Uterus (tissue), 4 donors: Measurements from ENCODE around the gene AUH. TPM values are rescaled to one million over a fixed set of nuclear protein-coding genes. Genes with fewer than 3 reads are reported as not detected.
A peak's percentile ranks its signal among the peaks of the same experiment; 100 is the strongest.

ENCODE experiments used
- DNase-seq, 2 donors: peaks; one replicate each; pipeline ENCODE4 v3.0.0-alpha.2; 2019 to 2020
- H3K27ac ChIP-seq, 2 donors: fragments of 200-600 bp; sonication (generic); 1 replicate in 1 of 2; 2 replicates in 1 of 2; pipeline ENCODE4 v1.5.1; 2016 to 2018
- H3K27me3 ChIP-seq, 2 donors: fragments of 200-600 bp; sonication (generic); one replicate each; pipeline ENCODE4 v1.5.1; 2018 to 2019; ENCODE audit warnings: control low read depth in 1 of 2
- H3K36me3 ChIP-seq, 2 donors: fragments of 200-600 bp; sonication (generic); one replicate each; pipeline ENCODE4 v1.5.1; 2019; ENCODE audit warnings: control low read depth in 1 of 2
- H3K4me1 ChIP-seq, 2 donors: fragments of 200-600 bp; sonication (generic); one replicate each; pipeline ENCODE4 v1.5.1; 2018 to 2019; ENCODE audit warnings: control low read depth in 1 of 2
- H3K4me3 ChIP-seq, 2 donors: fragments of 200-600 bp; sonication (generic); 1 replicate in 1 of 2; 2 replicates in 1 of 2; pipeline ENCODE4 v1.5.1; 2018 to 2019; ENCODE audit warnings: mild to moderate bottlenecking in 1 of 2
- H3K9me3 ChIP-seq, 2 donors: fragments of 200-600 bp; sonication (generic); one replicate each; pipeline ENCODE4 v1.5.1; 2019; ENCODE audit warnings: control low read depth in 1 of 2
- CTCF ChIP-seq, 4 experiments: fragments of 200-600 bp in 2 of 4; fragments of 450-650 bp in 2 of 4; sonication (generic) in 2 of 4; IDR thresholded peaks; one replicate each; pipeline ENCODE4 v1.5.1; 2016 to 2019; ENCODE audit warnings: antibody characterized with exemption in 4 of 4, mild to moderate bottlenecking in 2 of 4, moderate library complexity in 1 of 4
- POLR2A ChIP-seq, 2 donors: fragments of 450-650 bp; IDR thresholded peaks; one replicate each; pipeline ENCODE4 v1.6.1; 2016; ENCODE audit warnings: antibody characterized with exemption in 2 of 2, mild to moderate bottlenecking in 1 of 2, moderate library complexity in 1 of 2
- intact Hi-C: fragments of 100-400 bp; cut with DNase I; formaldehyde crosslinking; loops from one replicate; pipeline ENCODE4 v1.15.1; 2023; ENCODE audit warnings: low total_unique reads
- total RNA-seq, 4 donors: library from RNA; depleted of rRNA in 3 of 4; stranded (reverse); fragments of >200 nt in 3 of 4; gene quantifications; one replicate each; pipeline versions ENCODE4 v1.1.0 to v1.2.4, GENCODE V29; 2014 to 2023
- donor health status: DM: yes; HTN: yes; CAD: no.

The AUH gene
- total RNA-seq, 4 donors from 2014 or later = 4.4 to 36.7 (median 23.7) TPM

- Histone ChIP-seq H3K4me1 (no peaks in the 10 kb centered on the region), H3K27ac (no peak overlapping the region), H3K4me3 (no peak overlapping the region), H3K36me3 (no peaks in the 10 kb centered on the region), H3K27me3 (no peaks in the 10 kb centered on the region), H3K9me3 (no peaks in the 10 kb centered on the region)
- TF ChIP-seq CTCF (IDR thresholded peaks at IDR 0.05) = no peak
- no peak for TF ChIP-seq POLR2A (IDR thresholded peaks at IDR 0.05)
- intact Hi-C loops = no loop called here
- peak in 1 of 2 donors; percentile 42 for DNase-seq
Observed at GRCh38 chr9:91164724-91165520, 196.8 kb downstream of the AUH start.

Other genes with a start within 250 kb of the AUH start
- 10 to 100 TPM; 28.5 to 74.7 (median 64.8) TPM for gene NFIL3, start 61.9 kb upstream of the AUH start, total RNA-seq